Suprapubic skin (tissue), 4 donors: ENCODE results near the gene WAC.

Experiments
- EP300 ChIP-seq: sonication (generic); formaldehyde crosslinking; IDR thresholded peaks from one replicate; pipeline ENCODE4 v1.6.1; 2017; ENCODE audit warnings: antibody characterized with exemption
- POLR2AphosphoS5 ChIP-seq, 3 donors: sonication (generic); formaldehyde crosslinking; IDR thresholded peaks; one replicate each; pipeline ENCODE4 v1.6.1; 2017; ENCODE audit warnings: antibody characterized with exemption in 3 of 3
- TF ChIP-seq, protein P1 (sequence below), 2 donors: fragments of 200-600 bp in 1 of 2; fragments of 450-650 bp in 1 of 2; sonication (generic) in 1 of 2; IDR thresholded peaks; one replicate each; pipeline ENCODE4 v1.5.1; 2016 to 2019; ENCODE audit warnings: antibody characterized with exemption in 2 of 2, mild to moderate bottlenecking in 1 of 2, moderate library complexity in 1 of 2

DNA sequence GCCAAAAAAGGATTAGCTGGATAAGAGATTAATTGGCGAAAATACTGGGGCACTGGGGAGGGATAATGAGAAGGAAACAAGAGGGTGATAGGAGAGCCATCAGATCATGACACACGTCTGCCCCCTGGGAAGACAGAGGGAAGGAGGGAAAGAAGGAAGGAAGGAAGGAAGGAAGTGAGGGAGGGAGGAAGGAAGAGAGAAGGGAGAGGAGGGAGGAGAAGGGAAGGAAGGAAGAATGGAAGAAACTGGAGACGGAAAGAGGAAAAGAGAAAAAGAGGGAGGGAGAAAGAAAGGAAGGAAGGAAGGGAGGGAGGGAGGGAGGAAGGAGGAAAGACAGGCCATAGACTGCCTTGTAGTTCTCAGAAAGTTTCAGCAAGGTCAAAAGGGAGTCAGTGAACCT lies 37.8 kb upstream of the WAC start:
- no peak for TF ChIP-seq EP300
- no peak for TF ChIP-seq POLR2AphosphoS5 (IDR thresholded peaks at IDR 0.05)
- TF ChIP-seq, protein P1, sequence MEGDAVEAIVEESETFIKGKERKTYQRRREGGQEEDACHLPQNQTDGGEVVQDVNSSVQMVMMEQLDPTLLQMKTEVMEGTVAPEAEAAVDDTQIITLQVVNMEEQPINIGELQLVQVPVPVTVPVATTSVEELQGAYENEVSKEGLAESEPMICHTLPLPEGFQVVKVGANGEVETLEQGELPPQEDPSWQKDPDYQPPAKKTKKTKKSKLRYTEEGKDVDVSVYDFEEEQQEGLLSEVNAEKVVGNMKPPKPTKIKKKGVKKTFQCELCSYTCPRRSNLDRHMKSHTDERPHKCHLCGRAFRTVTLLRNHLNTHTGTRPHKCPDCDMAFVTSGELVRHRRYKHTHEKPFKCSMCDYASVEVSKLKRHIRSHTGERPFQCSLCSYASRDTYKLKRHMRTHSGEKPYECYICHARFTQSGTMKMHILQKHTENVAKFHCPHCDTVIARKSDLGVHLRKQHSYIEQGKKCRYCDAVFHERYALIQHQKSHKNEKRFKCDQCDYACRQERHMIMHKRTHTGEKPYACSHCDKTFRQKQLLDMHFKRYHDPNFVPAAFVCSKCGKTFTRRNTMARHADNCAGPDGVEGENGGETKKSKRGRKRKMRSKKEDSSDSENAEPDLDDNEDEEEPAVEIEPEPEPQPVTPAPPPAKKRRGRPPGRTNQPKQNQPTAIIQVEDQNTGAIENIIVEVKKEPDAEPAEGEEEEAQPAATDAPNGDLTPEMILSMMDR (IDR thresholded peaks at IDR 0.05): no peak
